Right lung (tissue), 5 donors: Measurements from ENCODE around the gene KLHL35. TPM values are rescaled to one million over a fixed set of nuclear protein-coding genes. Genes with fewer than 3 reads are reported as not detected.
"Not testable (repeated sequence)": the region's sequence is repeated elsewhere in the genome, so short reads cannot be mapped to it uniquely, and the experiment has no call there.

ENCODE experiments used
- DNase-seq, 2 donors: peaks; one replicate each; pipeline ENCODE4 v3.0.0-alpha.2; 2013
- polyA plus RNA-seq, 5 donors: library from polyadenylated mRNA; unstranded; fragments of 120-200 nt; gene quantifications; one replicate each; pipeline versions ENCODE4 v1.2.1 to v1.2.3, GENCODE V29; 2013; ENCODE audit warnings: inconsistent platforms in 1 of 5, low replicate concordance in 1 of 5; ENCODE audit not compliant: insufficient read length in 5 of 5, insufficient read depth in 1 of 5

The KLHL35 gene
- polyA plus RNA-seq, 5 donors: 1.1 to 1.8 (median 1.4) TPM

- DNase-seq: no peak
Measured at GRCh38 chr11:75394085-75394840, 38.7 kb downstream of the KLHL35 start.

- no peak for DNase-seq
Measured at GRCh38 chr11:75389925-75390324, 43.1 kb downstream of the KLHL35 start.

GRCh38 chr11:75389276-75389605 is 43.8 kb downstream of the KLHL35 start:
- no peak for DNase-seq

- peak; percentile 59 to 66 for DNase-seq
Measured at GRCh38 chr11:75388386-75389275, 44.4 kb downstream of the KLHL35 start.

- DNase-seq: no peak
Measured at GRCh38 chr11:75387736-75388294, 45.2 kb downstream of the KLHL35 start.

GRCh38 chr11:75386942-75387630 is 45.9 kb downstream of the KLHL35 start:
- DNase-seq: no peak

GRCh38 chr11:75384438-75385080 is 48.4 kb downstream of the KLHL35 start:
- DNase-seq: peak; percentile 68 to 76

- no peak for DNase-seq
Measured at GRCh38 chr11:75383246-75383645, 49.8 kb downstream of the KLHL35 start.

- no peak for DNase-seq
Measured at GRCh38 chr11:75380716-75381420, 52.1 kb downstream of the KLHL35 start.

- no peak for DNase-seq
Measured at GRCh38 chr11:75380245-75380644, 52.8 kb downstream of the KLHL35 start.

GRCh38 chr11:75378776-75379175 is 54.2 kb downstream of the KLHL35 start:
- DNase-seq: not testable (repeated sequence)

GRCh38 chr11:75376175-75376574 is 56.8 kb downstream of the KLHL35 start:
- DNase-seq: no peak

- no peak for DNase-seq
Measured at GRCh38 chr11:75375626-75376025, 57.4 kb downstream of the KLHL35 start.

- no peak for DNase-seq
Measured at GRCh38 chr11:75374646-75375045, 58.4 kb downstream of the KLHL35 start.

- no peak for DNase-seq
Measured at GRCh38 chr11:75373201-75373600, 59.8 kb downstream of the KLHL35 start.

Other genes with a start within 250 kb of the KLHL35 start
- under 1 TPM; 0.08 to 0.29 (median 0.12) TPM for gene TPBGL, start 192.4 kb downstream of the KLHL35 start, polyA plus RNA-seq
- gene ARRB1, start 81.5 kb downstream of the KLHL35 start, polyA plus RNA-seq: 10 to 100 TPM; 40.5 to 62.8 (median 54.8) TPM
- 1,000 to 10,000 TPM; 3,079 to 3,630 (median 3,579) TPM for gene RPS3, start 33.7 kb downstream of the KLHL35 start, polyA plus RNA-seq
- 10 to 100 TPM; 17.9 to 31.0 (median 25.6) TPM for gene GDPD5, start 92.7 kb upstream of the KLHL35 start, polyA plus RNA-seq
- gene SERPINH1, start 129.1 kb upstream of the KLHL35 start, polyA plus RNA-seq: 100 to 1,000 TPM; 354 to 546 (median 466) TPM
- 1 to 10 TPM; 7.5 to 9.7 (median 8.3) TPM for gene MAP6, start 235.8 kb upstream of the KLHL35 start, polyA plus RNA-seq